ENCODE measurements around the gene TM4SF4.

DNA sequence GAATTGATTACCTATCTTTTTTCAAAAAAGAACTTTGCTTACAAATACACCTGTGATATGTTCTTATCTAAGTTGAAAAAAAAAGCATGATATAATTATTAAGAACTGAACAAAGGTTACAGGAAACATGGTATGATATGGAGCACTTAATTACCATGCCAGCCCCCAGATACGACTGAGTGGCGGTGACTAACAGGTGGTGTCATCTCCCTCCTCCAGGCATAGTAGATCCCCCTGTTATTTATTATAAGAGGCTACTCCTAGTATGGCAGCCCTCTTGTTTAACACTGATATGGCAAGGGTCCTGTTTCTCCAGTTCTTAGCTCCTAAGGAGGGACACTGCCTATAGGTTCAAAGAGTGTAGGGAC lies 31.0 kb upstream of the TM4SF4 start:
- TF ChIP-seq, protein P1, sequence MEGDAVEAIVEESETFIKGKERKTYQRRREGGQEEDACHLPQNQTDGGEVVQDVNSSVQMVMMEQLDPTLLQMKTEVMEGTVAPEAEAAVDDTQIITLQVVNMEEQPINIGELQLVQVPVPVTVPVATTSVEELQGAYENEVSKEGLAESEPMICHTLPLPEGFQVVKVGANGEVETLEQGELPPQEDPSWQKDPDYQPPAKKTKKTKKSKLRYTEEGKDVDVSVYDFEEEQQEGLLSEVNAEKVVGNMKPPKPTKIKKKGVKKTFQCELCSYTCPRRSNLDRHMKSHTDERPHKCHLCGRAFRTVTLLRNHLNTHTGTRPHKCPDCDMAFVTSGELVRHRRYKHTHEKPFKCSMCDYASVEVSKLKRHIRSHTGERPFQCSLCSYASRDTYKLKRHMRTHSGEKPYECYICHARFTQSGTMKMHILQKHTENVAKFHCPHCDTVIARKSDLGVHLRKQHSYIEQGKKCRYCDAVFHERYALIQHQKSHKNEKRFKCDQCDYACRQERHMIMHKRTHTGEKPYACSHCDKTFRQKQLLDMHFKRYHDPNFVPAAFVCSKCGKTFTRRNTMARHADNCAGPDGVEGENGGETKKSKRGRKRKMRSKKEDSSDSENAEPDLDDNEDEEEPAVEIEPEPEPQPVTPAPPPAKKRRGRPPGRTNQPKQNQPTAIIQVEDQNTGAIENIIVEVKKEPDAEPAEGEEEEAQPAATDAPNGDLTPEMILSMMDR (IDR thresholded peaks at IDR 0.05; ENCODE audit: insufficient read depth, low read length, poor library complexity, severe bottlenecking): no peak
- no peak for TF ChIP-seq EZH2phosphoT487 (conservative IDR thresholded peaks at IDR 0.05; ENCODE audit: low read length)

All from SU-DHL-6 (cell line).